ENCODE data around the gene ZSCAN10. TPM values are rescaled to one million over a fixed set of nuclear protein-coding genes. Genes with fewer than 3 reads are reported as not detected.

ZSCAN10 gene
- total and polyA plus RNA-seq, 2 experiments from 2014 or later: 217 to 519 TPM

GRCh38 chr16:3145151-3145550, 46.1 kb upstream of the ZSCAN10 start:
- no peak for ATAC-seq
- Mint-ChIP-seq H3K27ac (no peak overlapping the region), H3K4me3 (no peak overlapping the region; the same call in 2 of the 3 replicates), H3K4me1 (peaks cover 10% of the 10 kb centered on the region), H3K36me3 (ENCODE audit: low read depth) (peaks cover 6% of the 10 kb centered on the region), H3K9me3 (peaks cover 3% of the 10 kb centered on the region; the same call in 2 of the 3 replicates), H3K27me3 (ENCODE audit: insufficient read depth, low read depth, poor library complexity) (peaks cover 20% of the 10 kb centered on the region)
- Histone ChIP-seq H3K27me3 (ENCODE audit: insufficient read depth) (peaks cover 16% of the 10 kb centered on the region), H4K20me1 (replicated peaks; ENCODE audit: insufficient read depth) (no peaks in the 10 kb centered on the region), H3K36me3 (ENCODE audit: insufficient read depth) (no peaks in the 10 kb centered on the region), H3K4me1 (ENCODE audit: insufficient read depth) (peaks cover 5% of the 10 kb centered on the region; the same call in 1 of the 2 replicates), H2AFZ (no peak overlapping the region), H3K27ac (ENCODE audit: low read depth) (no peak overlapping the region), H3K79me2 (replicated peaks; ENCODE audit: insufficient read depth) (no peaks in the 10 kb centered on the region), H3K4me3 (no peak overlapping the region), H3K4me2 (no peak overlapping the region), H3F3A (replicated peaks; ENCODE audit: low read depth) (peaks cover 15% of the 10 kb centered on the region; the same call in 1 of the 2 replicates), H3K9me2 (ENCODE audit: insufficient read depth) (no peaks in the 10 kb centered on the region)
- no peak for DNase-seq (ENCODE audit: low spot score)
- TF ChIP-seq EZH2 (IDR thresholded peaks at IDR 0.05; ENCODE audit: low read depth, unreplicated experiment) (no peak), CTCF (conservative IDR thresholded peaks at IDR 0.05; ENCODE audit: low read depth in 2 of 2) (no peak), CREB1 (CRISPR knock-in tag; IDR thresholded peaks at IDR 0.05; ENCODE audit: low read depth) (no peak), POLR2AphosphoS5 (IDR thresholded peaks at IDR 0.05; ENCODE audit: low read depth) (no peak), JUNB (IDR thresholded peaks at IDR 0.05; ENCODE audit: unreplicated experiment) (no peak), EZH2phosphoT487 (IDR thresholded peaks at IDR 0.05; ENCODE audit: unreplicated experiment) (no peak), REST (IDR thresholded peaks at IDR 0.05; ENCODE audit: unreplicated experiment) (no peak), ETS1 (IDR thresholded peaks at IDR 0.05) (no peak), NANOG (IDR thresholded peaks at IDR 0.05; ENCODE audit: borderline replicate concordance) (no peak), ZNF114 (CRISPR knock-in tag; IDR thresholded peaks at IDR 0.05) (no peak), ZNF462 (CRISPR knock-in tag; IDR thresholded peaks at IDR 0.05) (no peak), STAT1 (IDR thresholded peaks at IDR 0.05; ENCODE audit: unreplicated experiment) (no peak), ZNF331 (CRISPR knock-in tag; IDR thresholded peaks at IDR 0.05; ENCODE audit: low read depth) (no peak)

Measured in GM23338 (cell line).